ENCODE data around the gene AGPS.

Gene AGPS

DNA sequence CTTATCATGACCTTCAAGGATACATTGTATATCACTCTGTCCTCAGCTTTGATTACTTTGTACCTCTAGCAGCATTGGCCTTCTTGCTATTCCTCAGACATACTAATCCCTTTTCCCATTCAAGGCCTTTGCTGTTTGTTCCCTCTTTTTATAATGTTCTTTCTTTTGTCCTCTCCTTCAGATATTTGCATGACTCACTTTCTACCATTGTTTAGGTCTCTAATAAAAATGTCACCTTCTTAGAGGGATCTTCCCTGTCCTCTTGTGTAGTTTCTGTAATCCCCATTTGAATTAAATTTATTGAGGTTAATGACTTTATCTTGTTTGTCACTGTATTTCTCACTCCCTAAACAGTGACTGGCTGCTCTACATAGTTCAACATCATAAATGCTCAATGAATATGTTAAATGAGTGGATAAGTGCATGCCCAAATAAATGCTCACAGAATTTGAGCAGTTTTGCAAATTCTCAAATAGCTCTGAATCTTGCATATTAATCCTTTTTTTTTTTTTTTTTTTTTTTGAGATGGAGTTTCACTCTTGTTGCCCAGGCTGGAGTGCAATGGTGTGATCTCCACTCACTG, 135.9 kb downstream of the AGPS start:
- no peak for DNase-seq (ENCODE audit: low read depth, low spot score)

- DNase-seq (ENCODE audit: low read depth, low spot score) = no peak
Measured at GRCh38 chr2:177529166-177529565, 136.6 kb downstream of the AGPS start.

DNA sequence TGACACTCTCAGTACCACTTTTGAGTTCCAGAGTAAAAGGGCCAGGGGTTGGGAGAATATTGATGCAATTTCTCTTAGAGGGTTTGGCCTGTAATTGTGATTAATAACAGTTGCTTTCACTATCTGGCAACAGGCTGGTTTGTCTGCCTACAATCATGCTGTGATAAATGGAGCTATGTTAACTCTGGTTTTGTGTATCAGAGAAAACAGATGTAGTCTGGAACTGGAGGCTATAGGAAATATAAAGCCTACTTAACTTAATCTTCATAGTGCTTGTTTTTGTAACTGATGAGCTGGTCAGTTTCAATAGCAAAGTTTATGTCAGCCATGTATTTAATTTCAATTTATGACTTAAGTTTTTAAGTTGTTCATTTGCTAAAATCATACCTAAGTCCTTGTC, 138.0 kb downstream of the AGPS start:
- no peak for DNase-seq (ENCODE audit: low read depth, low spot score)

DNA sequence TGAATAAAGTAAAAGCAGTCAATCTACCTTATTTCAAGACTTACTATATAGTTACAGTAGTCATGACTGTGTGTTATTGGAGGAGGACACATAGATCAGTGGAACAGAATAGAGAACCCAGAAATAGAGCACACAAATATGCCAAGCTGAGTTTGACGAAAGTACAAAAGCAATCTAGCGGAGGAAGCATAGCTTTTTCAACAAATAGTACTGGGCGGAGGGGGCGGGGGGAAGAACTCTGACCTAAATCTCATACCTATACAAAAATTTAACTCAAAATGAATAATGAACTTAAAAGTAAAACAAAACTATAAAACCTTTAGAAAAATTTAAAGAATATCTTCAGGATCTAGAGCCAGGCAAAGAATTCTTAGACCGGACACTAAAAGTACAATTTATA, 139.1 kb downstream of the AGPS start:
- no peak for DNase-seq (ENCODE audit: low read depth, low spot score)

GRCh38 chr2:177532567-177532966, 140.0 kb downstream of the AGPS start:
- DNase-seq (ENCODE audit: low read depth, low spot score) = no peak

GRCh38 chr2:177533253-177533652, 140.7 kb downstream of the AGPS start:
- DNase-seq (ENCODE audit: low read depth, low spot score) = no peak

GRCh38 chr2:177535000-177535399, 142.4 kb downstream of the AGPS start:
- DNase-seq (ENCODE audit: low read depth, low spot score) = no peak

GRCh38 chr2:177535958-177536504, 143.5 kb downstream of the AGPS start:
- no peak for DNase-seq (ENCODE audit: low read depth, low spot score)

DNA sequence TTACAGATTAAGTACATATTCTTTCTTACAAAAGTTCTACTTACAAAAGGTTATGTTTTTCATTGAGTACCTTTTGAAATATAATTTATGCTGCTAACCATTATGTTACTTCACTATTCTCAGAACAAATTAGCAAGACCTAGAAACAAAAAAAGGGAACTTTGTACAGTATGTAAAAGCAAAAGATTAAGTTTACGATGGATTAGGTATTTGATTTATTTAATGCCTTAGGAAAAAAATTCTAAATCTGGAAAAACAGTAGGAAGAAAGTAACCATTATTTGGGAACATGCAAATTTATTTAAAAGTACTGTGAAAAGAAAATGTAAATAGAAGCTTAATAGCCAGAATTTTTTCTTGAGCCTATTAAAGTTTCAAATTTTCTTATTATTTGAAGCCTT, 144.6 kb downstream of the AGPS start:
- no peak for DNase-seq (ENCODE audit: low read depth, low spot score)

DNA sequence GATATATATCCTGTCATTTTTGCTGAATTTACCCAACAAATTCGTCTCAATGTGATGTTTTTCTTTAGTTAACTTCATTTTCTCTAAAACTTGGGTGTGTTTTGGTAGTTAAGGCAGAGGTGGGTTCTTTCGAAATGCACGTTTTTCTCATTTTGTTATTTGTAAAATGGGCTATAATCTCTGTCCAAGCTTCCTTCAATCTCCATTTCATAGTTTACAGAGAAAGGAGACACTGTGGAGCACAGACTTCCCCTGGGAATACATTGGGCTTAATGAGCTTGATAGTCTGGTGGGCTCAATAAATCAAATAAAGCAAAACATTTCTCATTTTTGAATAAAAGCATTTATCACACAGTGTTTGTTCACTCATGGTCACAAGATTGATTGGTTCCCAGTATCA, 145.1 kb downstream of the AGPS start:
- no peak for DNase-seq (ENCODE audit: low read depth, low spot score)

GRCh38 chr2:177538323-177538722, 145.8 kb downstream of the AGPS start:
- no peak for DNase-seq (ENCODE audit: low read depth, low spot score)

DNA sequence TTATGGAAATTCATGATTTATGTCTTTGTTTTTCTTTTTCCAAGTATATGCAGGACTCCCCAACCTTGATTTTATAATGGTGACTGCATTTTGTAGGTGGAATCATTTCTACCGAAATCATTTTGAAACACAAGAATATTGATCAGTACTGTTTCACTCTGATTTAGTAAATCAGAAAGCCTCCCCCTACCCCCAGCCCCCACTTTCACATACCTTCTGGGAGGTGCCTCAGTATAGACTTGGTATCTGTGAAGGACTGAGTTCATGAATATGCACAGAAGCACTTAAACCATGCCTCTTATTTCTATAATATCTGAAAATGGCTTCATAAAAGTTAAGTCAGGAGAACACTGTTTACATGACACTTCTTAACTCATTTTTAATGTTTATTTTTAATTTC, 147.7 kb downstream of the AGPS start:
- no peak for DNase-seq (ENCODE audit: low read depth, low spot score)

GRCh38 chr2:177541258-177541991, 148.9 kb downstream of the AGPS start:
- no peak for DNase-seq (ENCODE audit: low read depth, low spot score)

GRCh38 chr2:177542396-177542795, 149.8 kb downstream of the AGPS start:
- no peak for DNase-seq (ENCODE audit: low read depth, low spot score)

GRCh38 chr2:177543007-177543760, 150.6 kb downstream of the AGPS start:
- DNase-seq (ENCODE audit: low read depth, low spot score) = peak; percentile 75

- DNase-seq (ENCODE audit: low read depth, low spot score) = no peak
Measured at GRCh38 chr2:177545143-177545542, 152.6 kb downstream of the AGPS start.

- no peak for DNase-seq (ENCODE audit: low read depth, low spot score)
Measured at GRCh38 chr2:177545981-177546585, 153.5 kb downstream of the AGPS start.

- DNase-seq (ENCODE audit: low read depth, low spot score) = no peak
Measured at GRCh38 chr2:177547122-177547521, 154.5 kb downstream of the AGPS start.

DNA sequence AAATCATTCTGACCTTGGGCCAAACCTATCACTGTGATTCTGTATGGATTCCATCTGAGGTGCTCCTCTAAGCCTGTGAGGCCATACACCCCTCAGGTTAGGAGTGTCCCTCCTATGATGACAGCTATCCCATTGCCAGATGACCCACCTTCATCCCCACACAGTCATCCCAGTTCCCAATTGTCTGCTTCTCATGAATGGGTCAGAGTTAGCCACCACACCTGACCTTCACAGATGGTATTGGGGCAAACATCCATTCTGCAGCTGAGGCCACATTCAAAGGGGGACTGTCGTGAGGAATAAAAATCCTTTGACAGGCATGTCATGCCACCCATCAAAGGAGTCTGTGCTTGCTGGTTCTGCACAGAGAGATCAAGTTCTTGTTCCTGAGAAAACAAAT, 155.2 kb downstream of the AGPS start:
- DNase-seq (ENCODE audit: low read depth, low spot score) = no peak

- no peak for DNase-seq (ENCODE audit: low read depth, low spot score)
Measured at GRCh38 chr2:177548636-177549035, 156.1 kb downstream of the AGPS start.

DNA sequence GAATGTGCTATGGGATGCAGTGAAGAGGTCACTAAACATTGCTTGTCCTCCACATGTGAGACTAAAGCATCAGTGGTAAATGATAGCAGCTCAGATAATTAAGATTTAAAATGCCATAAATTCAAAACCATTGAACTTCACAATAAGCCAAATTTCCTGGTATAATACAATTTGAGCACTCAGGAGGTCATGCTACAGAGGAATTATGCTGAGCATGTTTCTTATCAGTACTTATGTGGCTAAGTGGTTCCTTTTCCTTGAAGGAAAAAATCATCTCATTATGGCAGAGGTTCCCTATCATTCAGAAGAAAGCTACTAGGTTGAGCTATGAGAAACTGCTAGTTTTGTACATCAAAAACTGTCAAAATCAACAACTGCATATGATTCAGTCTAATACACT, 156.6 kb downstream of the AGPS start:
- no peak for DNase-seq (ENCODE audit: low read depth, low spot score)

Data from smooth muscle cell of the brain vasculature (primary cell).